A673 (cell line): ENCODE results near the gene C17orf113. TPM values are rescaled to one million over a fixed set of nuclear protein-coding genes. Genes with fewer than 3 reads are reported as not detected.

ENCODE experiments used
- Bru-seq: library from RNA; stranded (reverse); fragments of 400-500 nt; gene quantifications from one replicate; lab custom pipeline; 2021; lab: Mats Ljungman, UMichigan
- BruChase-seq, 2 experiments: library from RNA; stranded (reverse); fragments of 400-500 nt; gene quantifications; one replicate each; lab custom pipeline; 2021; lab: Mats Ljungman, UMichigan
- BruUV-seq: library from RNA; stranded (reverse); fragments of 400-500 nt; replicated peaks from 2 replicates; lab custom pipeline; 2021; lab: Mats Ljungman, UMichigan
- CTCF ChIA-PET: fragments of 300-600 bp; sonication (Branson Sonifier 250); formaldehyde crosslinking; loops from one replicate; lab custom pipeline; 2022; ENCODE audit warnings: antibody characterized with exemption; lab: Charles Lee
- POLR2A ChIA-PET: fragments of 300-600 bp; sonication (Branson Sonifier 250); formaldehyde crosslinking; loops from one replicate; lab custom pipeline; 2022; ENCODE audit warnings: antibody characterized with exemption; ENCODE audit not compliant: low non-redundant PET; lab: Charles Lee
- DNase-seq: peaks from one replicate; pipeline ENCODE4 v3.0.0-alpha.2; 2015; ENCODE audit warnings: low spot score
- H3K27ac ChIP-seq: fragments of 200-600 bp; sonication (generic); 2 replicates; pipeline ENCODE4 v1.5.1; 2016; ENCODE audit warnings: mixed run types, low read depth, mild to moderate bottlenecking, mixed read lengths, antibody characterized with exemption, low read length; ENCODE audit not compliant: poor library complexity, severe bottlenecking
- H3K27me3 ChIP-seq: fragments of 200-600 bp; sonication (generic); replicated peaks from 2 replicates; pipeline ENCODE4 v1.6.1; 2017; ENCODE audit warnings: mixed run types, low read depth, mild to moderate bottlenecking, mixed read lengths, antibody characterized with exemption, low read length; ENCODE audit not compliant: insufficient read depth, poor library complexity
- H3K36me3 ChIP-seq: fragments of 200-600 bp; sonication (generic); 2 replicates; pipeline ENCODE4 v1.6.1; 2016; ENCODE audit warnings: mixed run types, mild to moderate bottlenecking, mixed read lengths, antibody characterized with exemption, low read length; ENCODE audit not compliant: insufficient read depth, poor library complexity, severe bottlenecking
- H3K4me1 ChIP-seq: fragments of 200-600 bp; sonication (generic); 2 replicates; pipeline ENCODE4 v1.6.1; 2017; ENCODE audit warnings: mixed run types, mild to moderate bottlenecking, mixed read lengths, antibody characterized with exemption, low read length; ENCODE audit not compliant: insufficient read depth, poor library complexity, severe bottlenecking
- H3K4me3 ChIP-seq: fragments of 200-600 bp; sonication (generic); 2 replicates; pipeline ENCODE4 v1.5.1; 2016; ENCODE audit warnings: low read depth, mixed run types, mild to moderate bottlenecking, mixed read lengths, low read length; ENCODE audit not compliant: poor library complexity, severe bottlenecking
- H3K9me3 ChIP-seq: fragments of 200-600 bp; sonication (generic); 2 replicates; pipeline ENCODE4 v1.6.1; 2016; ENCODE audit warnings: mixed run types, low read depth, mild to moderate bottlenecking, mixed read lengths, antibody characterized with exemption, low read length; ENCODE audit not compliant: poor library complexity, severe bottlenecking
- EZH2 ChIP-seq: fragments of 200-600 bp; sonication (generic); IDR thresholded peaks from 2 replicates; pipeline ENCODE4 v1.6.1; 2017; ENCODE audit warnings: borderline replicate concordance, low read depth, mild to moderate bottlenecking, mixed read lengths, antibody characterized with exemption, low read length; ENCODE audit not compliant: poor library complexity, severe bottlenecking
- intact Hi-C: fragments of 100-400 bp; cut with micrococcal nuclease; formaldehyde crosslinking; loops from one replicate; pipeline ENCODE4 v1.10.0; 2022; ENCODE audit not compliant: unreplicated experiment
- long read RNA-seq: library from polyadenylated mRNA; stranded (forward); transcript quantifications from one replicate; pipeline ENCODE4 v2.0.0, GENCODE V29; 2022
- total RNA-seq: library from RNA; stranded (reverse); gene quantifications from 2 replicates; pipeline ENCODE4 v1.2.3, GENCODE V29; 2021
- TF ChIP-seq, protein P1 (sequence below): fragments of 300-800, 200-600 bp; sonication (generic); conservative IDR thresholded peaks from 2 replicates; pipeline ENCODE4 v1.5.1; 2017; ENCODE audit warnings: low read depth, mild to moderate bottlenecking, antibody characterized with exemption, low read length, moderate library complexity, mixed read lengths

C17orf113 gene
- total RNA-seq: 0.41 and 0.72 TPM in 2 replicates
- Bru-seq, nascent RNA: percentile 14 among the genes with signal in this experiment
- percentile 35 among the genes with signal in this experiment for BruChase-seq, experiment 1, labeled RNA remaining after a 2-hour chase
- BruChase-seq, experiment 2, labeled RNA remaining after a 6-hour chase: percentile 38 among the genes with signal in this experiment
- long read RNA-seq, partial matches to known transcripts: 1 of 1 reads
- long read RNA-seq, other reads (novel, unspliced or antisense): 0 of 1 reads

DNA sequence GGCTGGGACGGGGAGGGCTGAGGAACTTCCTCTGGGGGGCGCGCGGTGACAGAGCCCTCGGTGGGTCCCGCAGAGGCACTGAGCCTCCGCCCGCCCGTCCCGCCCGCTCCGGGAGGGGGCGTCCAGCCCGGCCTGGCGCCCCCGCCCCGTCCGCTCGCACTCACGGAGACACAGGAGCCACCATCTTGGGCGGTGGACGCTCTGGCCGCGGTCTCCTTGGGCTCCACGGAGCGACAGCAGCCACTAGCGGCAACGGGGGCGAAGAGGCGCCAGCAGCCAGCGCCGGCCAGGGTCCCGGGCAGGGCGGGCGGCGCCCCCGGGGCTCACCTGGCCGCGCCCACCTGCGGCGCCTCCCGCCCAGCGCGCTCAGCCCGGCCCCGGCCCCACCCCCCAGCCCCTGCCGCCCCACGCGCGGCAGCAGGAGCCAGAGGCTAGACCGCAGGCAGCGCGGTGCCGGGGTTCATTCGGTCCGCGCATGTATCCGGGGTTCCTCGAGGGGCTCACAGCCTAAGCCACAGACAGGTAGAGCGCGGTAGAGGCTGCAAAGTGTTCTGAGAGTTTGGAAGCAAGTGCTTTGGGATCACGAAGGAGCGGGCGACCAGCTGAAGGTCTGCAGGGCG is at the start of gene C17orf113:
Gene C17orf113, minus strand, starts transcription at position 209 of the 620 bp plus-strand sequence. CDS start 7,225 bp downstream, outside the sequence.
- intact Hi-C loops: no loop called here
- DNase-seq: peak; percentile 40
- H3K4me3 ChIP-seq: peak within 1 kb of the TSS; percentile 52
- TF ChIP-seq, protein P1, sequence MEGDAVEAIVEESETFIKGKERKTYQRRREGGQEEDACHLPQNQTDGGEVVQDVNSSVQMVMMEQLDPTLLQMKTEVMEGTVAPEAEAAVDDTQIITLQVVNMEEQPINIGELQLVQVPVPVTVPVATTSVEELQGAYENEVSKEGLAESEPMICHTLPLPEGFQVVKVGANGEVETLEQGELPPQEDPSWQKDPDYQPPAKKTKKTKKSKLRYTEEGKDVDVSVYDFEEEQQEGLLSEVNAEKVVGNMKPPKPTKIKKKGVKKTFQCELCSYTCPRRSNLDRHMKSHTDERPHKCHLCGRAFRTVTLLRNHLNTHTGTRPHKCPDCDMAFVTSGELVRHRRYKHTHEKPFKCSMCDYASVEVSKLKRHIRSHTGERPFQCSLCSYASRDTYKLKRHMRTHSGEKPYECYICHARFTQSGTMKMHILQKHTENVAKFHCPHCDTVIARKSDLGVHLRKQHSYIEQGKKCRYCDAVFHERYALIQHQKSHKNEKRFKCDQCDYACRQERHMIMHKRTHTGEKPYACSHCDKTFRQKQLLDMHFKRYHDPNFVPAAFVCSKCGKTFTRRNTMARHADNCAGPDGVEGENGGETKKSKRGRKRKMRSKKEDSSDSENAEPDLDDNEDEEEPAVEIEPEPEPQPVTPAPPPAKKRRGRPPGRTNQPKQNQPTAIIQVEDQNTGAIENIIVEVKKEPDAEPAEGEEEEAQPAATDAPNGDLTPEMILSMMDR: no peak
- no peak for TF ChIP-seq EZH2
- H3K36me3 ChIP-seq: no peaks in the 10 kb centered on the region
- H3K4me1 ChIP-seq: no peaks in the 10 kb centered on the region
- POLR2A ChIA-PET: no interaction called here
- BruUV-seq: no TSS peak
- no peak within 1 kb of the TSS for H3K27ac ChIP-seq
- H3K27me3 ChIP-seq: no peaks in the 10 kb centered on the region
- H3K9me3 ChIP-seq: no peaks in the 10 kb centered on the region
- CTCF ChIA-PET: no interaction called here

DNA sequence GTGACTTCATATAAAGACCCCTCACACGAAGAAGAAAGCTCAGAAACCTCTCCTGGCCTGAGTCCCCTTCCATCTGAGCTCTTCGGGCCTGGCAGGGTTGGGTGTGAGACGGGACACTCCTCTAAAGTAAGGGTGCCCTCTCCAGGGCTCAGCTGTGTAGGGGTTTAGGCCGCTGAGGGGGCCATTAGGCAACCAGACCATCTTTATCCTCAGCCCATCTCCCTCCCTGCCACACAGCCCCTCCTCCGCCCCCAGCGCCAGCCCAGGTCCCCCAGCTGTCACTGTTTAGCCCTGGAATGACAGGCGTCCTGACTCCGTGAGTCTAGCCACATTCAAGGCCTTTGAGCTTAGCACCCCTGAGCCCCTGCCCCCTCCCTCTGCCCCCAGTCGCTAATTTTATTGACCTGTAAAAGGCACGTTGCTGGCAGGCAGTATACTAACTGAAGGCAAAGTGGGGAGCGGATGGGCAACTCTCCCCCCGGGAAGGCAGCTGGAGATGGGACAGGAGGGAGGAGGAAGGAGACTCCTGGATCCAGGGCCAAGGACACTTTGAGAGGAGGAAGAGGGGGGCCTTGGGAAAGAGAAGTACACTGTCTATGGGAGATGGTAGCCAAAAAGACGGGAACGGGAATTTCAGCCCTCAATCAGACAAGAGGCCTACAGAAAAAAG is 48.5 kb upstream of the C17orf113 start:
- no peaks in the 10 kb centered on the region for H3K27me3 ChIP-seq
- no TSS peak for BruUV-seq
- no peaks in the 10 kb centered on the region for H3K36me3 ChIP-seq
- no peaks in the 10 kb centered on the region for H3K9me3 ChIP-seq
- TF ChIP-seq, protein P1: no peak
- no peak for TF ChIP-seq EZH2
- ChIA-PET CTCF (interaction anchor here (0.6 kb wide), 1 partner anchor 74 kb away, joined by 5 read pairs; no protein-coding TSS in a partner anchor), POLR2A (no interaction called here)
- no peak overlapping the region for H3K27ac ChIP-seq
- intact Hi-C loops: no loop called here
- no peak for DNase-seq
- H3K4me1 ChIP-seq: no peaks in the 10 kb centered on the region
- H3K4me3 ChIP-seq: no peak overlapping the region

DNA sequence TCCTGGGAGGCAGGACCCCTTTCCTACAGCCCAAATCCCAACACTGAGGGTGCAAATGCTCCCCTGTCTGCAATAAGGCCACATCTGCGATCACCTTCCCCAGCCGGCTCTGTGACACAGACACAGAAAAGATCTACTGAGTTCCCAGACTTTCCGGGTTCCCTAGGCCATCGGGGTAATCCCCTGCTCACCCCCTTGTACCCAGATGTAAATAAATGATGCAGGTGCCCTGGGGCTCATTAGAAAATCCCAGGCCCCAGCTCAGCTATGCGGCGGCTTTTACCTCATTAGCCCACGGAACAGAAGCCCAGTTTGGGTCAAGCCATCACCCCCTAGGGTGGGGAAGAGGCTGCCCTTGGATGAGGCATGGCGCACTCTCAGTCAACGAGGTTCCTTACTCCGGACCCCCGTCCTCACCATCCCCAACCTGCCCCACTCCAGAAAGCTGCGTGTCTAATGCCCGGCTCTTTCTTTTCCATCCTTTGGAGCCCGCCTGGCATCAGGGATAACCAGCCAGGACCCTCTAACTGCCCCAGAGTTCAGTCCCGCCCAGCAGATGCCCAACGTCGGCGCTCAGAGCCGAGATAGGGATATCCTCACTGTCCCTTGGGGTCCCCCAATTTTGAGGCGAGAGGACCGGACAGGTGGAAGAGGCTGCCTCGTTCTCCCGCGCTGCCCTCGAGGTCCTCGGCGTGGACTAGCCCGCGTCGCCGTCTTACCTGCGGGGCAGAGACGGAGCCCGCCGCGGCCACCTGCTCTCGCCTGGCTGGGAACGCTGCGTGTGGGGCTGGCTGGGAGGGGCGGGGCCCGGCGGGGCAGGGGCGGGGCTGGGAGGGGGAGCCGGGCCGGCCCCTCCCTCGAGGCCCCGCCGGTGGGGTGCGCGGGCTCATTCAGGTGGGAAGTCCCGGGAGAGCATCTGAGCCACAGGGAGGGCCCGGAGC is 47.6 kb upstream of the C17orf113 start, which contains the start of gene ZNF385C:
Gene ZNF385C, minus strand, starts transcription at position 783 of the 941 bp plus-strand sequence. CDS start 35,417 bp downstream, outside the sequence.
- no peaks in the 10 kb centered on the region for H3K27me3 ChIP-seq
- H3K4me1 ChIP-seq: no peaks in the 10 kb centered on the region
- no TSS peak for BruUV-seq
- no peak within 1 kb of the TSS for H3K27ac ChIP-seq
- no peaks in the 10 kb centered on the region for H3K36me3 ChIP-seq
- ChIA-PET CTCF (interaction anchor here (0.6 kb wide), 1 partner anchor 30 kb away, joined by 3 read pairs; no protein-coding TSS in a partner anchor), POLR2A (no interaction called here)
- no peaks in the 10 kb centered on the region for H3K9me3 ChIP-seq
- intact Hi-C loops: no loop called here
- H3K4me3 ChIP-seq: peak within 1 kb of the TSS; percentile 10
- no peak for TF ChIP-seq EZH2
- TF ChIP-seq, protein P1: no peak
- no peak for DNase-seq
